NCI-H1436 treated with DMSO at 0.1 percent for 48 hours (cell line): ENCODE measurements around the gene FAP.
A peak's percentile ranks its signal among the peaks of the same experiment; 100 is the strongest.

Experiments used
- DNase-seq: peaks from one replicate; lab custom pipeline; 2025; lab: John Stamatoyannopoulos, UW

Gene FAP

DNA sequence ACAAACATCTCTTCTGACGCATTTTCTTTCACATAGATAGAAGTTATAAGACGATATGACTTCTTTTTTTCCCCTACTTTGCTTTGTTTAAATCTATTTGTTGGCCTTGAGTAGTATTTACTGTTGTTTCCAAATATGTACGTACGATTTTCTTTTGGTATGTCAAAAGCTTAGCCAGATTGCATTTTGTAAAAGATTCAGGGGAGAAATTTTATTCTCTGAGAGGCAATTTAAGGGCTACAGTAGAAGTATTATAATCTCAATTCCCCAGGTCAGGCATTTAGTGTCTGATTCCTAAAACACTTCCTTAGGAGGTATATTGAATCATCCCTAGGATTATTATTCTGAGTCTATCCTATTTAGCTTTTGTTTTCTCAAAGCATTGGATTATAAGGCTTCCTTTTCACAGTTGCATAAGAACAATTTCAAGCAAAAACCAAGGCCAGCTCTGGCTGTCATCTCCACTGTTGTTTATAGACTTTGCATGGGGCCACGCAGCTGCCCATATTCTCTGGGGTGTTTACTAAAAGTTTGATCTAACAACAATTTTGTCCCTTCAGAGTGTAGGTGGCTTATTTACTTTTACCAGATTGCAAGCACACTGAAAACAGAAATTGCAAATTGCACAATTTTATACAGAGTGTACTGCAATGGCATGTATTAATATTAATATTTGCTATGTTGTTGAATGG, 57.6 kb downstream of the FAP start:
- no peak for DNase-seq

DNA sequence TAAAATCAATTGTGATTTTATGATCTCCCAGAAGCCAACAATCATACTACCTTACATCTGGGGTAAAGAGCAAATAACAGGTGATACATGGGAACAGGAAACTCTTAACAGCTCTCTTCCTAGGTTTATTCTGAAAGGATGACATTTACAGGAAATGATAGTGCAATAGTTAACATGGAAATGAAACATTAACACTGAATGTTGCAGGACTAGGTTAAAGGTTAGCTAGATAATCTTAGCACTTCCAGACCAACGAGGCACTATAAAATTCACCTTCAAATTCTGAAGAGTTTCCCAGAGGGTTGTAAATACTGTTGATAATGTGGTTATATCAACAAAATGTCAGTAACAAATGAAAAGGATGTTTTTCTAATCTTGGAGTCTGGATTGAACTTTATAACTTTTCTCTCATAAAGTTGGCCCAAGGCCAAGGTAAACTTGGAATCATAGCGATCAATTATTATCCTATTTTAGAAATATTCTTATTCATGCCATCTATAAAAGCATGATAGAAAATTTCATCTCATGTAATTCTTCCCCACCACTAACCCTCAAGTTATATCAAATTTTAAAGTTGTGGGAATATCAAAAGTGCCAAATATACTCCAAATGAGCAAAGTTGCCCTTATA, 58.3 kb downstream of the FAP start:
- no peak for DNase-seq

DNA sequence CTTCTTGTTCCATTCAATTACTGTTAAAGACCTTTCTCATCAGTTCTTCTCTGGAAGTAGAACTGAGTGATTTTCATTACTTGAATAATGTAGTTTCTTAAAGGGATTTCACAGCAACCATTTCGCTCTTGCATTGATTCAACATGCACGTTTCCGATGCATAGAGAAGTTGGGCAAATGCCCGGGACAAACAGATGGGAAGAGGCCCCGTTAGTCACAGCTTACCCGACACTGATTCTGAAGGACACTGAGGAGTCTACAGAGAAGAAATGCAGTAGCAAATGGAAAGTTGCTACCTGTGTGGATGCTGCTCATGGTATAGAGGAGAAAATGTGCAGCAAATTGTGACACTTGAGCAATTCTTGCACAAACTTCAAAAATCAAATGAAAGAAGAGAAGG, 58.9 kb downstream of the FAP start:
- DNase-seq = no peak

DNA sequence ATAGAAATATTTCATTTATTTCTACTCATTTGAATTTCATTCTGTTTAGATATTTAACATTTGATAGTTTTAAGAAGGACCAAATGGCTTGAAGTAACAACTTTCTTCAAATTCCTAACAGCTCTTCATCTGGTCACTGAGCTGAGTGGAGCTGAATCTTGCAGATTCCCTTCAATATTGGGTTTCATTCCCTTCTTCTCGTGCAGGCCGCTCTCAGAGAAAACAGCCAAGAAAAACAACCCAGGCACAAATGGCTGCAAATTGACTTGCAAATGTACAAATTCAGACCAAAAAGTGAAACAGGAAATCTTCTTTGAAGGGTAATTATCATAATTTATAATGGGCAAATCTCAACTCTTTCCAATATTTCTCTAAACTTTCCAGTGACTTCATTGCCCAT, 60.9 kb downstream of the FAP start:
- no peak for DNase-seq

DNA sequence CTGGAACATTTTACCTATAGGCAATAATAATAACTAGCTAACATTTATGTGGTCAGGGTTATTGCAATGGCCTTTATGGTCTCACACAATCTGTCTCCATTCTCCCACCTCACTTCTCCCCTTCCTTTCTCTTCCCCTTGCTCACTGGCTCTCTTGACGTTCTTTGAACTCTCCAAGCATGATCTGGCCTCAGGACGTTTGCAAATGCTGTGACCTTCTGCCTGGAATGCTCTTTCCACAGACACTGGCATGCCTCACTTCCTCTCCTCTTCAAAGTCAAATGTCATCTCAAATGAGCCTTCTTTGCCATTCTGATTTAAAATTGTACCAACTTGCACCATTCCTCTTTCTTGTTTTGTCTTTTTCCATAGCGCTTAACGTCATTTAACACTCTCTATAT, 65.9 kb downstream of the FAP start:
- DNase-seq = no peak

DNA sequence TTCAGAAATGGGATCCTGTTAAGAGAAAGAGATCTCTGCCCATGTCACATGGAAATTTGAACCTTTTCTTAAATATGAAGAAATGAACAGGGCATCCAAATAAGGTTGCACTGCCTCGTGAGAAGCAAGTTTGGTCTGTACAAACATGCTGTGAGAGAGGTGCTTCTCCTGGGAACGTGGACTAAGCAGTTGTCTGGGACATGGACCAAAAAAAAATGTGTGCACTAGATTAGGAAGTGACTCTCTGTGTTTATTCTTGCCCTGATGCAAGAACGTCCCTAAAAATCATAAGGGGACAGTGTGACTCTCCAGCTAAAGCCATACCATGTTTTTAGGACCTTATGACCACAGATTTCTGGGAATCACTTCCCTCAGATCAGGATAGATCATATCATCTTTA, 67.5 kb downstream of the FAP start:
- no peak for DNase-seq

DNA sequence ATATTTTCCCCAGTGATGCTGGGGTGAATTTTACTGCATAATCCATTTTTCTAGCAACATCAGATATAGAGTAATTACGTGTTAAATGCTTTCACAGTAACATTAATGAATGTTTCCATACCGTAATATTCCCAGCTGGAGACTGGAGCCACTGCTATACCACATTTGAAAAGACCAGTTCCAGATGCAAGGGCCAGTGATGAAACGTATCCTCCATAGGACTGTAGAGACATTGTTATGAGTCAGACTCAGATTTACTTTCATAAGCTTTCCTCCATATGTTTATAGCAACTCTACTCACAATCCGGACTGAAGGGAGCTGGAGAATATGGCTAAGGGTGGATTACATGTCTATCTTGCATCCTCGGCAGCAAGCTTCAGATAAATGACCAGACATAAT, 68.5 kb downstream of the FAP start:
- DNase-seq = no peak

DNA sequence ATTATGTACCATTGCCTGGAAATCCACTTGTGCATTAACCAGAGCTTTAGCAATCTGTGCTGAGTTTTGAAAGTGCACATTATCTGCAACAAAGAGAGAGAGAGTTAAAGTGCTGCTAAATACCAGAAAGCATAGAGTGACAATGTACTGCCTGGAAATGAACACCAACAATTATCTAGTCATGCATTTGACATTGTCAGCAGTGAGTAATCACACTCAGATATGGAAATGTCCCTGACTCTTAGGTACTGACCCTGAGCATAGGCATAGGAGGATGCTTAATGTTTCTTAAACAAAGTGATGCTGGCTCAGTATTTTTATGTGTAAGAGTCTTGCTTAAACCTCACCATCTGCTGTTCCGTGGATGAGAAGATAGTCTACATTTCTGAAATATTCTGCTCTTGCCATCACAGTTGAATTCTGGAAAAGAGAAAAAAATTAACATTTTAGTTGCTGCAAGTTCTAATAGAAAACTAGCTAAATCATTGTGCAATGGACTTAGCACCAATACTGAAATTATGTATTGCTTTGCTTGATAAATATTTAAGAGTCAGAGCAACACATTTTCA, 70.4 kb downstream of the FAP start:
- no peak for DNase-seq

DNA sequence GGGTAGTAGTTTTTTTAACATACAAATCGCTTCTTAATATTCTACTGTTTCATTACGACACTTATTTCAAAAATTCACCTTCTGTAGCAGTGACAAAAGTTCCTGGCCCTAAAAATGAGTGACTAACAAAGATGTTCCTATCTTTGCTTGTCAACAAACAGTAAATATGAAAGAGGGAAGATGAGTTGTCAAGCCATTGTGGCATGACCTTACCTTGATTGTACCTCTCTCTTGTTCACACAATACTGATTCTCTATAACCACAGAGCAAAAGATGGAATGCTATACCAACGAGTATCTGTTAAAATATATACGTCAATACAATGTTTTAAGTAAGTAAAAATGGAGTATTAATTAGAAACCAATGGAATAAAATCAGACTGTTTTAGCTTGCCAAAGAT, 76.5 kb downstream of the FAP start:
- DNase-seq = no peak

DNA sequence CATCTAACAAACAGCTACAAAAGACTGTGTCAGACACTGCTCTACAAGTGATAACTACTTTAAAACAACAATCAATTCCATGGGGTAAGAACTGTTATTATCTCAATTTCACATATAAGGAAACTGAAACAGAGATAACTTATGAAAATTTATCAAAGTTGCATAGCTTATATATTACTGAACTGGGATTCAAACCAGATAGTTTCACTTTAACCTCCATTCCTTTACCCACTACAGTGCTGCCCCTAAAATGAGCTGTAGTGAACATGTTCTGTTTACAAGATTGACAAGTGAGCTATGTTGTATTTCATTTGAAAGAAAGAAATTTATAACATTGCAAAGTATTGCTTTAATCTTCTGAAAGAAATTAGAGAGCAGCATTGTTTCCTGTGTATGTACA, 77.1 kb downstream of the FAP start:
- DNase-seq = no peak

DNA sequence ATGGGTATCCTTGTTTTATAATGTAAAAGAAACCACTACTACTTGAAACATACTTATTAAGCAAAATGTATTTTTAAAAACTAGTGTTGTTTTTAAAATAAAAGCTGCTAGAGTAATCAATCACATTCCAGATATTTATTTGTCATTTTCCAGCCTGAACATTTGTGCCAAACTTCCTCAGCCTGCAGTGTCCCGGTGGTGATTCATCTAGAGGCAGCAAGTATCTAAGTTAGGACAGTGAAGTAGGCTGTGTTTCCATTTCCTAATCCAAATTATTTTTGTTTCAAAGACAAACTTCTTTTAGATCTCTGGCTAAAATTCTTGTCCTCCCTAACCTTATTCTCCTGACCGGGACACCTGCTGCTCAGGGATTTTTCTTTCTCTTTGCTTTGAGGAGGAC, 78.4 kb downstream of the FAP start:
- no peak for DNase-seq

DNA sequence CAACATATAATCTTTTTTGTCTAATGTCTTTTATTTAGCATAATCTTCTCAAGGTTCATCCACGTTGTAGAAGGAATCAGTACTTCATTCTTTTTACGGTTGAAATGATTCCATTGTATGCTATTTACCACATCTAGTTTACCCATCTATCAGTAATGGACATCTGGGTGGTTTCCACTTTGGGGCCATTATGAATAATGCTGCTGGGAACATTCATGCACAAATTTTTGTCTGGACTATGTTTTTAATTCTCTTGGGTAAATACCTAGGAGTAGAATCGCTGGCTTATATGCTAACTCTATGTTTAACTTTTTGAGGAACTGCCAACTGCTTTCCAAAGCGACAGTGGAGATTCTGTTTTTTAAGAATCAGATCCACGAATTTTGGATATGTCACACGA, 83.8 kb downstream of the FAP start:
- DNase-seq = no peak

DNA sequence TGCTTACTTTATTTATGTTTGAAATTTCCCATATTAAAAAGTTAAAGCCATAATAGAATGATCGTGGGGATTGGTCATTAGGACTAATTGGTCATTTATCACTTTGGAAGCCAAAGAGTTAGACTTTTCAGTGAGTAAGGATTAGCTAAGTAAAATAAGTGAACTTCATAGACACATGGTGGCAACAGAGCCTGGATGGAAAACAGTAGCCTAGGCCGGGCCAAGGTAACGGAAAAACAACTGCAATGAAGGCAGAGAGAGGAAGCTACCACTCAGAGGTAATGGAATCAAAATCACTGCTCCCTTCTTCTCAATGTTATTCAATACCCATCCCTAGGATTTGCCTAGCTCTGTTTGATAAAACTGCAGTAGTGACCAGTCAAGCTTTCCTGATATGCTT, 87.1 kb downstream of the FAP start:
- no peak for DNase-seq

DNA sequence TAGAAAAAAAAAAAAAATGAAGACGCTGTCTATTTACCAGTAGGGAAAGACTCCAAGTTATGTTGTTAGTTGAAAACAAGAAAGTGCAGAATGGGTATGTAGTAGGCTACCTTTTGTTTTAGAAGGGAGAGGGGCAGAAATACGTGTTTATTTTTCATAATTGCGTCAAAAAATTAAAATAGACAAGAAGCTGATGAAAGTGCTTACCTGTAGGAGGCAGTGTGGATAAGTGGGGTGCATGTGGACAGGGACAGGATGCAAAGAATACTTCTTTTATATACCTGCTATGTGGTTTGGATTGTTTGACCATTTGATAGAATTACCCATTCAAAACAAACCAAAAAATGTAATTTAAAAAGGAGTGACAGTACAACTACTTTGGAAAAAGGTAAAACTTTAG, 88.2 kb downstream of the FAP start:
- no peak for DNase-seq

DNA sequence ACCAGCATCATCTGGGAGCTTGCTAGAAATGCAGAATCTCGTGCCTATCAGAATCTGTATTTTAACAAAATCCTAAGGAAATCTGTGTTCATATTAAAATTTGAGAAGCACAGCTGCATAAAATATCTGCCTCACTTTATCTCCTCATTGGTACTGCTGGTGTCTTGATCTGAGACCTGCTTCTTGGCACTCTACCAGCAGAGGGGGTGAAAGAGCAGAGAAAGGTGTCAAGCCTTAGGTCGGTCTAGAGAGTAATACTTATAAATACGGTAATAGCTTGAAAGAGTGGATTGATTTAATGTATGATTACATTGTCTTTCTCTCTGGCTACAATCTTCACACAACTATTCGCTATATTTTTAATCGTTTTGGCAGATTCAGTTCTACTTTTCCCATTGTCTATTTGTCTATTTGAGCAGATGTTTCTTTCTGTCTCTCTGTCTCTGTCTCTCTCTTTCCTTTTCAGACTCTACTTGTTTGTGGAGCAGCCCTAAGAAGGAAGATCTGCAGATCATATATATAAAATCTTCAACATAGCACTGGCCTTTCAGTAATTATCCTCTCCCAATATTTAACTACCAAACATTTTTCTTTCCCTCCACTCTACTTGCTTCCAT, 89.5 kb downstream of the FAP start:
- DNase-seq = peak; percentile 10

DNA sequence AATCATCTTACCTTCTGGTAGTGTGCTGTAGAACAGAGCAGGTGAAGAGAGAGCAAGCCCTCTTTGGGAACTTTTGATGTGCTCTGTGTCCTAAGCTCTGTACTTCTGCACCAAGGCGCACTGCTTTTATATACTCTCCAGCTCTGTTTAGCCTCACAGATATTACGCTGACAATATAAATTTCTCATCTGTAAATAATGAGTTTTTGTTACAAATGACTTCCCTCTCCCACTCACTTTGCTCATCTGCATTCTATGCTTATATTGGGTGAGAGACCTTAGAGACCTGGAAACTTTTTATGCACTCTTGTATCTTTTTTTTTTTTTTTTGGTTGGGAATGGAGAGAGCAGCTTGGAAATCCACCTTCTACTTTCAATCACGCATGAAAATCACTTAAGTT, 91.1 kb downstream of the FAP start, which contains the start of gene GCG:
GCG (minus strand) TSS at position 101 of the 400 bp plus-strand sequence. CDS start 3,069 bp downstream, outside the sequence.
- no peak for DNase-seq

DNA sequence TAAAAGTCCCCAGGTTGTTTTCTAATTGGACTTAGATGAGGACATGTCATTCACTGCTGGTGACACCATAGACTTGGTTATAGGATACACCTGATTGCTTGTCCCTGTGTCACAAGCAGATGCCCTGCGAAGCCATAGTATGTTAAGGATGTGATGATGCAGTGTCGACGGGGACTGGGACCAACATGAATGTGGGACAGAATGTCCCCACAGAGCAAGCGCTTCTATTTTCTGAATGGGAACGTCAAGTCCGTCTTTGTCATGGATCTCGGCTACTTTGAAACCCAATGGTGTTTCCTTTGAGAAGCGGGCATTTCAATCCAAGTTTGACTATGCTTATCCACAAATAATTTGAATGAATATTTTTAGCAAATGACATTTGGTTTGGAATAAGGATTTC, 93.3 kb downstream of the FAP start:
- no peak for DNase-seq

DNA sequence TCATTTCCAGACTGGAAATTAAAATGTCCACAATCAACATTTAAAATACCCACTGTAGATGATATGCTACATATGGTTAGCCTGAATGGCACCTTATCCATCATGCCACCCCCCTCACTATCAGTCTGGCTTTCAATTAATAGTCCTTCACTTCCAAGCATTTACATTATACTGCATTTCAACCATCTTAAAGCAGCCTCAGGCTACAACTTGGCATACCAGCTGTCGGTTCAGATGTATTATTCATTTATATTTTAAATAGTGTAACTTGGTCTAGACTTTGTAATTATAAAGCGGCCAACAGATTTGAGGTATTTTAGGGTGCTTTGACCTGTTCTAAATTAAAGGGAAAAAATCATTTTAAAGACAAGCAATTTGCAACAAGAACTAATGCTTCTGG, 93.8 kb downstream of the FAP start:
- DNase-seq = no peak

DNA sequence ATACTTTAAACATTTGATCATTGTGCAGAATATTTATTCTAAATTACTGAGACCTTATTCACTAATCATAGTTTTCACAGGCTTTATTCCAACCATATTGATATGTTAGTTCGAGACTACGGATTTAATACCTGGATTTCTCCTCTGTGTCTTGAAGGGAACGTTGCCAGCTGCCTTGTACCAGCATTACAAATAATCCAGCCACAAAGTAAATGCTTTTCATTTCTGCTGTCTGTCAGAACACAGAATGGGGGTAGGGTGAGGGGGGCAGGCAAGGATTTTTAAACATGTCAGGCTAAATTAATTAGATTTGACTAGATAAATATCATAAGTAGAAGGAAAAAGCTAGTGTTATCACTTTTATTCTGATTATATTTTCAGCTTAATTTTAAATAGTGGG, 94.3 kb downstream of the FAP start:
- no peak for DNase-seq

DNA sequence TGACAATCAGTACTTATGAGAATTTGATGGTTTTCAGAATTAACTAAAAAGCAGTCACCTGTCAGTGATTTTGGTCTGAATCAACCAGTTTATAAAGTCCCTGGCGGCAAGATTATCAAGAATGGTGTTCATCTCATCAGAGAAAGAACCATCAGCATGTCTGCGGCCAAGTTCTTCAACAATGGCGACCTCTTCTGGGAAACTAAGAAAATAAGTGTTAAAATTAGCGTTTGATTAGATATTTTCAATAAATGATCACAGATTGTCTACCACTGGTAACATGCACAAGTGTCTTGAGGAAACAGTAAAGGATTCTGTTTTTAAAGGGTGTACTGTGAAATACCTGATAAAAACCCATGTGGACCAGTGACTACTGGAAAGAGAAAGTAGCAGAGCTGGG, 99.3 kb downstream of the FAP start:
- no peak for DNase-seq

DNA sequence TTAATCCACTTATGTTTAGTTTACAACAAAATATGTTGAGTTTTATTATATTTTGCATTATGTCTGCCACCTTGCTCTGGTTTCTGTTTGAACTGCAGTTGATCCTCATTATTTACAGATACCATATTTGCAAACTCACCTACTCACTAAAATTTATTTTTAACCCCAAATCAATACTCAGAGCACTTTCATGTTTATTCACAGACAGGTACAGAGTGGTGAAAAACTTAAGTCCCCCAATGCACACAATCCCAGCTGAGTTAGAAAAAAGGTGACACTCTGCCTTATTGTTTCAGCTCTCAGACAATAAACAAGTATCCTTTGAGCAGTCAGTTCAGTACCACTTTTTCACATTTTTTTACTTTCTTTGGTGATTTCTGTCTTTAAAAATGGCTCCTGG, 104.9 kb downstream of the FAP start:
- DNase-seq = no peak

DNA sequence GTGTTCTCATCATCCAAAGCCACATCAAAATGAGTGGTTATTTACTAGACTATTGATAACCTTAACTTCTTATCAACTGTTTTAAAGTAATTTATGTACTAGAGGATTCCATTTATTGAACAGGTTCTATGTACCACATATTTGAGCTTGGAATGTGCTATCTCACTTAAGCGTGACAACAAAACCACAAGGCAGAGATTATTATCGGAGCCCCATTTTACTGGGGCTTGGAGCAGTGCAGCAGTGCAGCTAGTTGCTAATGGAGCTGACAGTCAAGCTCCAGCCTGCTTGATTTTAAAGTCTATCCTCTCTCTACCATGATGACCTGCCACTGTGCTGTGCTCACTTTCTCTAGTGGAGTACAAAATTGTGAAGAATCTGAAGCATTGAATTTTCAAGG, 115.8 kb downstream of the FAP start:
- no peak for DNase-seq

DNA sequence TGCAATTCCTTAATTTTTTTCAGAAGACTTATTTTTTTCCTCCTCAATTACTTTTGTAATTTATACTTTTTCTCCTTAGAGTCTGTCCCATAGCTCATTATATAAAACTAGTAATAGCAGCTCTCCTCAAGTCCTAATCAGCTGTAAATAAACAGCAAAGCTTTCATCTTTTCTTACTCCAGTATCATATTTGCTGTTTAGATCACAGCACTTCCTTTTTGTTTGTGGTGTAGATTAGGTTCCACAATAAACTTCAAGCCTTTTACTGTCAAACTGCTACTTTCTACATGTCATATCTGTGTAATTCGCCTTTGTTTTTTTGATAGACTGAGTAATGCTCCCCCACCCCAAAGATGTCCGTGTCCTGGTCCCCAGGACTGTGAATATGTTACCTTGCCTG, 116.7 kb downstream of the FAP start:
- DNase-seq = no peak
